NB4 (cell line): Measurements from ENCODE around the gene POP4.

ENCODE experiments used
- CTCF ChIP-seq: IDR thresholded peaks from one replicate; pipeline ENCODE4 v1.5.1; 2012; ENCODE audit warnings: low read depth, low read length
- MYC ChIP-seq: IDR thresholded peaks from 2 replicates; pipeline ENCODE4 v1.6.1; 2011; ENCODE audit warnings: low read depth, low read length

DNA sequence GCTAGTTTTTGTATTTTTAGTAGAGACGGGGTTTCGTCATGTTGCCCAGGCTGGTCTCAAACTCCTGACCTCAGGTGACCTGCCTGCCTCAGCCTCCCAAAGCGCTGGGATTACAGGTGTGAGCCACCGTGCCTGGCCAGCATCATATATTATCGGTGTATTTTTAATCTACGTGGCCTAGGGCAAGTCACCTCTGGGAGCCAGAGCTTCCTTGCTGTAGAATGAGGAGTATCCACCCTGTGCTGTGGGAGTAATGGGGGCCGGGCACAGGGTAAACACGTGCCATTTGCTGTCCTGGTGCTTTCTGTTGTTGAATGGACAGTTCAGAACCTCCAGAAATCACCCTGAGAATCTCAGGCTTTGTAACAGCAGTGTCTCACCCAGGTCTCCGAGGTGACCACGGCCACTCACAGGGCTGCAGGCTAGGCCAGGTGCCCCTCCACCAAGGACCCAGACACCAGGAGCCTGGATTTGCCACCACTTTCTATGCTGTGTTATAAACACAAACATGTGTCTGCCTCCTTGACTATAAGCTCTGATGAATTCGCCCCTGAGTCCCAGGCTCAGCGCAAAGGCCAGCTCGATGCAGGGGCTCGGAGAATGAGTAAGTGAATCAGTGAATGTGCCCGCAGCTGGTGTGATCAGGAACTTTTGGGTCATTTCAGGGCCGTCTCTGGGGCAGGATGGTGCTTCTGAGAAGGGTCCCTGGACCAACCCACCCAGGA is 22.7 kb downstream of the POP4 start:
- TF ChIP-seq MYC (no peak), CTCF (no peak)
